OCI-LY3 (cell line): ENCODE measurements around the gene CENPM.

Source experiments
- H2AFZ ChIP-seq: fragments of 200-600, 300-600 bp; shearing (Covaris generic); 2 replicates; pipeline ENCODE4 v1.6.0; 2014; ENCODE audit warnings: antibody characterized with exemption, low read depth, low read length
- H3K27ac ChIP-seq: fragments of 200-600, 300-600 bp; sonication (generic); 2 replicates; pipeline ENCODE4 v1.5.1; 2014; ENCODE audit warnings: mild to moderate bottlenecking, low read length, moderate library complexity, mixed read lengths
- H3K27me3 ChIP-seq: fragments of 200-600, 300-600 bp; sonication (generic); 2 replicates; pipeline ENCODE4 v1.6.1; 2014; ENCODE audit warnings: low read depth, low read length, mixed read lengths
- H3K36me3 ChIP-seq: fragments of 200-600, 300-600 bp; sonication (generic); replicated peaks from 2 replicates; pipeline ENCODE3; 2014; ENCODE audit warnings: low read depth, low read length, mixed read lengths
- H3K4me1 ChIP-seq: fragments of 300-600, 200-600 bp; sonication (generic); 2 replicates; pipeline ENCODE4 v1.6.1; 2014; ENCODE audit warnings: low read length, mixed read lengths
- H3K4me2 ChIP-seq: fragments of 200-600, 300-600 bp; sonication (generic); 2 replicates; pipeline ENCODE4 v1.6.1; 2014; ENCODE audit warnings: low read length, mixed read lengths
- H3K4me3 ChIP-seq: fragments of 300-600, 200-600 bp; sonication (generic); 2 replicates; pipeline ENCODE4 v1.5.1; 2014; ENCODE audit warnings: antibody characterized with exemption, mild to moderate bottlenecking, low read length, moderate library complexity
- H3K79me2 ChIP-seq: fragments of 300-600, 200-600 bp; shearing (Covaris generic); 2 replicates; pipeline ENCODE4 v1.6.1; 2014; ENCODE audit warnings: mild to moderate bottlenecking, low read length, mixed read lengths
- H3K9ac ChIP-seq: fragments of 300-600, 200-600 bp; shearing (Covaris generic); 2 replicates; pipeline ENCODE4 v1.6.0; 2014; ENCODE audit warnings: mild to moderate bottlenecking, low read length, moderate library complexity
- H3K9me3 ChIP-seq: fragments of 200-600, 300-600 bp; shearing (Covaris generic); 2 replicates; pipeline ENCODE4 v1.6.1; 2014; ENCODE audit warnings: low read length, mixed read lengths; ENCODE audit not compliant: insufficient read depth
- H4K20me1 ChIP-seq: fragments of 200-600, 300-600 bp; sonication (generic); 2 replicates; pipeline ENCODE4 v1.6.1; 2016; ENCODE audit warnings: low read length, mixed read lengths; ENCODE audit not compliant: insufficient read depth
- CTCF ChIP-seq: fragments of 200-600, 300-600 bp; sonication (generic); IDR thresholded peaks from 2 replicates; pipeline ENCODE4 v1.5.1; 2014; ENCODE audit warnings: antibody characterized with exemption, low read length, low read depth
- EZH2phosphoT487 ChIP-seq: fragments of 200-600 bp; shearing (Covaris generic); IDR thresholded peaks from 2 replicates; pipeline ENCODE4 v1.6.1; 2018; ENCODE audit warnings: antibody characterized with exemption, mixed run types, low read depth

The CENPM gene

GRCh38 chr22:41916745-41917358 lies 30.1 kb downstream of the CENPM start:
- Histone ChIP-seq H3K9me3 (no peaks in the 10 kb centered on the region), H4K20me1 (no peaks in the 10 kb centered on the region), H3K9ac (no peak overlapping the region), H3K4me1 (peaks cover 51% of the 10 kb centered on the region), H3K36me3 (no peaks in the 10 kb centered on the region), H2AFZ (no peak overlapping the region), H3K4me3 (no peak overlapping the region), H3K27ac (no peak overlapping the region), H3K79me2 (no peaks in the 10 kb centered on the region), H3K4me2 (no peak overlapping the region), H3K27me3 (peaks cover 15% of the 10 kb centered on the region; the same call in 1 of the 2 replicates)
- TF ChIP-seq CTCF (no peak), EZH2phosphoT487 (no peak)

- Histone ChIP-seq H4K20me1 (no peaks in the 10 kb centered on the region), H3K4me2 (no peak overlapping the region), H3K79me2 (no peaks in the 10 kb centered on the region), H3K36me3 (no peaks in the 10 kb centered on the region), H3K27me3 (peaks cover 15% of the 10 kb centered on the region; the same call in 1 of the 2 replicates), H3K9me3 (no peaks in the 10 kb centered on the region), H2AFZ (no peak overlapping the region), H3K9ac (no peak overlapping the region), H3K4me1 (peaks cover 43% of the 10 kb centered on the region), H3K27ac (no peak overlapping the region), H3K4me3 (no peak overlapping the region)
- TF ChIP-seq EZH2phosphoT487 (no peak), CTCF (no peak)
Measured at GRCh38 chr22:41915786-41916493, 31.0 kb downstream of the CENPM start.

DNA sequence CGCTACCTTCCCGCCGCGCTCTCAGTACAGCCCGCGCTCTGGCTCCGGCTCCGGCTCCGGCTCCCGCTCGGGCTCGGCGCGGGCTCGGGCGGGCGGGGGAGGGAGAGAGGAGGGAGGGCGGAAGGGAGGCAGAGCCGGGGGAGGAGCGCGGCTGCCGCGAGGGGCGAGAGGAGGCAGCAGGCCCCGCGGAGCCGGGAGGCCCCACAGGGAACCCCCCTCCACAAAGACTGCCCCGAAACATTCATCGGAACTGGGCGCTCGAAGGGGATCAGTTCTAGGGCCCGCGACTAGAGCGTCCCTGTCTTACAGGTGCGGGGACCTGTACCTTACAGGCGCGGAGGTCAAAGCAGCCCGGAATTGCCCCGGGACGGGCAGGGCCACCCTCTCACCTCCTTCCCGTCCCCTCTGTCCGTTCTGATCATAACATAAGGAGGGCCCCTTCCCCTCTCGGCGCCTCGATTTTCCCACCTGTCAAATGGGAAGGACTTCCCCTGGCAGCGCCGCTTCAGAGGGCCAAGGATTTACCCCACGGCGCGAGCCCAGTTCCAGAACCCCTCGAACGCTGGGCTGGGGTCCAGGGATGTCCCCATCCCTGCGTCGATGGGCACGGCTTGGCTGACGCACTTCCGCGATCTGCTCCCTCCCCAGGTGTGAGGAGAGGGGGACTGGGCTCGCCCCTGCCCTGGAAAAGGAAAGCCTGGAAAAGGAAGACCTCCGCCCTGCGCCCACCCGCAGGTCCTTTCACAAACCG lies 31.7 kb downstream of the CENPM start, which contains the start of gene SHISA8:
SHISA8 (minus strand) TSS at position 40 of the 751 bp plus-strand sequence. CDS start 407 bp downstream, outside the sequence.
- Histone ChIP-seq H3K4me3 (no peak within 1 kb of the TSS), H3K79me2 (no peaks in the 10 kb centered on the region), H4K20me1 (no peaks in the 10 kb centered on the region), H3K36me3 (no peaks in the 10 kb centered on the region), H3K27ac (no peak within 1 kb of the TSS), H3K9me3 (no peaks in the 10 kb centered on the region), H3K4me1 (peaks cover 35% of the 10 kb centered on the region), H3K27me3 (peaks cover 15% of the 10 kb centered on the region; the same call in 1 of the 2 replicates), H2AFZ (no peak within 1 kb of the TSS), H3K4me2 (no peak within 1 kb of the TSS), H3K9ac (no peak within 1 kb of the TSS)
- TF ChIP-seq CTCF (no peak), EZH2phosphoT487 (no peak)

- Histone ChIP-seq H3K4me2 (no peak overlapping the region), H3K36me3 (no peaks in the 10 kb centered on the region), H3K79me2 (no peaks in the 10 kb centered on the region), H3K27ac (no peak overlapping the region), H3K4me3 (no peak overlapping the region), H3K9ac (no peak overlapping the region), H3K9me3 (no peaks in the 10 kb centered on the region), H3K27me3 (peaks cover 15% of the 10 kb centered on the region; the same call in 1 of the 2 replicates), H2AFZ (no peak overlapping the region), H4K20me1 (no peaks in the 10 kb centered on the region), H3K4me1 (peaks cover 30% of the 10 kb centered on the region)
- no peak for TF ChIP-seq EZH2phosphoT487
- no peak for TF ChIP-seq CTCF
Measured at GRCh38 chr22:41914611-41915034, 32.3 kb downstream of the CENPM start.
